Endothelial cell of umbilical vein (primary cell): Measurements from ENCODE around the gene COL6A3. TPM values are rescaled to one million over a fixed set of nuclear protein-coding genes. Genes with fewer than 3 reads are reported as not detected.

Source experiments
- BruUV-seq: library from RNA; stranded (reverse); fragments of 400-500 nt; replicated peaks from 2 replicates; lab custom pipeline; 2021; lab: Mats Ljungman, UMichigan
- CTCF ChIA-PET: fragments of 300-600, 350-600 bp; sonication (Branson Sonifier 250); formaldehyde crosslinking; loops from one replicate; lab custom pipeline; 2021; ENCODE audit warnings: antibody characterized with exemption, inconsistent platforms; lab: Charles Lee
- POLR2A ChIA-PET: fragments of 300-600, 350-600 bp; sonication (Branson Sonifier 250); formaldehyde crosslinking; loops from one replicate; lab custom pipeline; 2021; ENCODE audit warnings: antibody characterized with exemption, inconsistent platforms; lab: Charles Lee
- DNase-seq: peaks from one replicate; pipeline ENCODE4 v3.0.0-alpha.2; 2011; ENCODE audit warnings: low read depth, low spot score
- FAIRE-seq: peaks from 2 replicates; lab custom pipeline; 2011; peaks lifted over from hg19 to GRCh38; lab: Jason Lieb, UNC
- H2AFZ ChIP-seq: 2 replicates; pipeline ENCODE4 v1.6.0; 2012; ENCODE audit warnings: low read depth, low read length, control low read depth, inconsistent platforms
- H3K27ac ChIP-seq: 2 replicates; pipeline ENCODE4 v1.5.1; 2011; ENCODE audit warnings: low read depth, mild to moderate bottlenecking, control low read depth, low read length, moderate library complexity; ENCODE audit not compliant: insufficient read depth
- H3K27me3 ChIP-seq, 2 experiments: 2 replicates each; pipeline versions ENCODE4 v1.6.0 to v1.6.1; 2011; ENCODE audit warnings: low read length in 2 of 2, mixed read lengths in 1 of 2; ENCODE audit not compliant: control insufficient read depth in 2 of 2, insufficient read depth in 2 of 2
- H3K36me3 ChIP-seq, 2 experiments: 2 replicates in 1 of 2; 3 replicates in 1 of 2; pipeline ENCODE4 v1.5.1; 2011; ENCODE audit warnings: low read length in 2 of 2, mild to moderate bottlenecking in 1 of 2, moderate library complexity in 1 of 2; ENCODE audit not compliant: control insufficient read depth in 2 of 2, insufficient read depth in 2 of 2; ENCODE audit errors: extremely low read depth in 1 of 2
- H3K4me1 ChIP-seq: 3 replicates; pipeline ENCODE4 v1.5.1; 2011; ENCODE audit warnings: mild to moderate bottlenecking, low read length; ENCODE audit not compliant: control insufficient read depth, insufficient read depth; ENCODE audit errors: extremely low read depth
- H3K4me2 ChIP-seq: 2 replicates; pipeline ENCODE4 v1.6.1; 2011; ENCODE audit warnings: low read length, control low read depth, mixed read lengths; ENCODE audit not compliant: insufficient read depth
- H3K4me3 ChIP-seq, 3 experiments: fragments of 200-600 bp in 1 of 3; sonication (generic), shearing (Covaris generic) in 1 of 3; replicated peaks in 1 of 3; 2 replicates each; pipeline ENCODE4 v1.5.1; 2011 to 2016; ENCODE audit warnings: control low read depth in 3 of 3, low read length in 3 of 3, mild to moderate bottlenecking in 2 of 3, inconsistent platforms in 1 of 3, low read depth in 1 of 3, moderate library complexity in 1 of 3; ENCODE audit not compliant: insufficient read depth in 1 of 3
- H3K79me2 ChIP-seq: 2 replicates; pipeline ENCODE4 v1.6.0; 2012; ENCODE audit warnings: low read length, inconsistent platforms; ENCODE audit not compliant: control insufficient read depth, insufficient read depth
- H3K9ac ChIP-seq: replicated peaks from 2 replicates; pipeline ENCODE3; 2011; ENCODE audit warnings: low read length, control low read depth; ENCODE audit not compliant: insufficient read depth; ENCODE audit errors: extremely low read depth
- H3K9me1 ChIP-seq: replicated peaks from 3 replicates; pipeline ENCODE4 v1.6.0; 2011; ENCODE audit warnings: mild to moderate bottlenecking, low read length; ENCODE audit not compliant: control insufficient read depth, insufficient read depth; ENCODE audit errors: extremely low read depth
- H3K9me3 ChIP-seq: replicated peaks from 2 replicates; pipeline ENCODE4 v1.5.1; 2012; ENCODE audit warnings: low read length, inconsistent platforms; ENCODE audit not compliant: control insufficient read depth, insufficient read depth
- H4K20me1 ChIP-seq: replicated peaks from 2 replicates; pipeline ENCODE3; 2011; ENCODE audit warnings: mild to moderate bottlenecking, low read length; ENCODE audit not compliant: control insufficient read depth, insufficient read depth; ENCODE audit errors: extremely low read depth
- EZH2 ChIP-seq: IDR thresholded peaks from 2 replicates; pipeline ENCODE4 v1.6.1; 2012; ENCODE audit warnings: borderline replicate concordance, low read depth, mild to moderate bottlenecking, moderate library complexity, low read length, inconsistent platforms; ENCODE audit not compliant: severe bottlenecking
- FOS ChIP-seq: IDR thresholded peaks from 2 replicates; pipeline ENCODE4 v1.6.1; 2011; ENCODE audit warnings: mild to moderate bottlenecking, low read length, moderate library complexity, borderline replicate concordance; ENCODE audit not compliant: insufficient read depth
- GATA2 ChIP-seq: IDR thresholded peaks from 2 replicates; pipeline ENCODE4 v1.7.0; 2011; ENCODE audit warnings: low read depth, mild to moderate bottlenecking, moderate library complexity, mixed read lengths, low read length; ENCODE audit not compliant: insufficient read length, insufficient read depth
- JUN ChIP-seq: IDR thresholded peaks from 2 replicates; pipeline ENCODE4 v1.6.1; 2011; ENCODE audit warnings: borderline replicate concordance, low read depth; ENCODE audit not compliant: insufficient read length, insufficient read depth
- MYC ChIP-seq: IDR thresholded peaks from one replicate; pipeline ENCODE4 v1.6.1; 2011; ENCODE audit warnings: mild to moderate bottlenecking, low read depth, low read length
- POLR2A ChIP-seq: IDR thresholded peaks from 2 replicates; pipeline ENCODE4 v1.6.1; 2012; ENCODE audit warnings: low read depth, mild to moderate bottlenecking, control low read depth, low read length
- POLR2AphosphoS5 ChIP-seq: IDR thresholded peaks from 2 replicates; pipeline ENCODE4 v1.6.1; 2012; ENCODE audit warnings: low read depth, mild to moderate bottlenecking, control low read depth, low read length, moderate library complexity; ENCODE audit not compliant: insufficient read depth
- dilution Hi-C: fragments of 300-500 bp; cut with MboI; formaldehyde crosslinking; loops from one replicate; pipeline ENCODE4 v1.15.0; 2019; ENCODE audit warnings: low sequenced_read_pairs; ENCODE audit not compliant: extremely low pct_ligation_motif_present
- intact Hi-C: fragments of 100-400 bp; cut with micrococcal nuclease; formaldehyde crosslinking; loops from one replicate; pipeline ENCODE4 v1.10.0; 2022
- polyA plus RNA-seq, 4 experiments: library from polyadenylated mRNA; depleted of rRNA in 3 of 4; stranded (reverse) in 3 of 4; unstranded in 1 of 4; fragments of >200 nt; gene quantifications; 2 replicates each; pipeline versions ENCODE4 v1.2.1 to v1.2.3, GENCODE V29; 2011 to 2012; ENCODE audit warnings: missing spikeins in 1 of 4
- total RNA-seq: library from RNA; stranded (reverse); gene quantifications from 2 replicates; pipeline ENCODE4 v1.2.3, GENCODE V29; 2021
- TF ChIP-seq, protein P1 (sequence below): IDR thresholded peaks from 2 replicates; pipeline ENCODE4 v1.6.1; 2011; ENCODE audit not compliant: insufficient read depth, insufficient read length
- TF ChIP-seq, protein P2 (sequence below), 2 donors: IDR thresholded peaks; 1 replicate in 1 of 2; 2 replicates in 1 of 2; pipeline ENCODE4 v1.5.1; 2011; ENCODE audit warnings: low read length in 2 of 2, mild to moderate bottlenecking in 2 of 2, moderate library complexity in 2 of 2, control low read depth in 1 of 2, inconsistent platforms in 1 of 2, low read depth in 1 of 2; ENCODE audit not compliant: insufficient read depth in 1 of 2; ENCODE audit errors: extremely low read depth in 1 of 2

Gene COL6A3
- total and polyA plus RNA-seq, 2 donors (not counting 3 experiments of a cell fraction or from before 2014, with no cell fraction given), result 0.03 TPM; not detected in 1

DNA sequence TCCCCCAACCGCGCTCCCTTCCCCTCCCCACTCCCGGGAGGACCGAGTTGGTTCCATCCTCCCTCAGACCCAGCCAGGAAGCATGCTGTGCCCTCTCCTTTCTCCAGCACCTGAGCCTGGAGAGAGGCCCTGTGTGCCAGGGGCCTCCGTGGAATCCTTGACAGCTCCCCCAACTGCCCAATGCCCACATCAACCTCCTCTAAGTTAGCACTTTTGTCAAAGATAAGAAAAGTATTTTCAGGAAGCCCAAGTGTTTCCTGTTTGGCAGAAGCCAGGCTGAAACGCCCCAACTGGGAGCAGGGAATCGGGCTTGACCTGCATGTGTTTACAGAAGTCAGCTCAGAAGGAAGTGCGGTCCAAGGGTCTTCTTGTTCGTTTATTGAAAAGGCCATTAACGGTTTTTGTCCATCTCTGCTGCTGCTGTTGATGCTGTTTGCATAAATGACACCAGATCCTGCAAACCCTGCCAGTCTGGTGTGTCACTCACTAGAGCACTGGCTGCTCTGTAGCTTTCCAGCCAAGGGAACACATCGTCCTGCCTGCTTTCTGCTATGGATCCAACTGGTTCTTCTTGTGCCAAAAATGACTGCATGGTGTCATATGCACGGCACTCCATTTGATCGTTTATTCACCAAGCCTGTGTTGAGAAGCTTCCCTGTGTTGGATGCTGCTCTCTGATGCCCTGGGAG is 35.4 kb upstream of the COL6A3 start:
- peak; percentile 95 for FAIRE-seq
- dilution Hi-C loops (no loop called here), intact Hi-C loops (loop anchor here (1.0 to 2.0 kb wide), 2 partner anchors 29 to 158 kb away; no protein-coding TSS in a partner anchor)
- Histone ChIP-seq H3K36me3 (no peaks in the 10 kb centered on the region), H3K27me3 (peaks cover 53 to 62% of the 10 kb centered on the region in 2 experiments), H3K4me1 (peaks cover 11% of the 10 kb centered on the region), H3K79me2 (no peaks in the 10 kb centered on the region), H3K9ac (no peak overlapping the region), H4K20me1 (no peaks in the 10 kb centered on the region), H3K9me1 (no peaks in the 10 kb centered on the region), H3K4me2 (peak overlapping the region; percentile 50), H2AFZ (no peak overlapping the region), H3K4me3 (no peak overlapping the region), H3K27ac (no peak overlapping the region), H3K9me3 (no peaks in the 10 kb centered on the region)
- POLR2A ChIA-PET, result interaction anchor here (1.6 kb wide), 1 partner anchor 28 kb away, joined by 4 read pairs; no protein-coding TSS in a partner anchor
- BruUV-seq, result no TSS peak
- TF ChIP-seq POLR2A, result peak; percentile 37
- TF ChIP-seq, protein P1, sequence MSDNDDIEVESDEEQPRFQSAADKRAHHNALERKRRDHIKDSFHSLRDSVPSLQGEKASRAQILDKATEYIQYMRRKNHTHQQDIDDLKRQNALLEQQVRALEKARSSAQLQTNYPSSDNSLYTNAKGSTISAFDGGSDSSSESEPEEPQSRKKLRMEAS, result no peak
- no peak for TF ChIP-seq JUN
- no peak for TF ChIP-seq MYC
- TF ChIP-seq POLR2AphosphoS5, result peak; percentile 75
- TF ChIP-seq GATA2, result peak; percentile 75
- TF ChIP-seq, protein P2, sequence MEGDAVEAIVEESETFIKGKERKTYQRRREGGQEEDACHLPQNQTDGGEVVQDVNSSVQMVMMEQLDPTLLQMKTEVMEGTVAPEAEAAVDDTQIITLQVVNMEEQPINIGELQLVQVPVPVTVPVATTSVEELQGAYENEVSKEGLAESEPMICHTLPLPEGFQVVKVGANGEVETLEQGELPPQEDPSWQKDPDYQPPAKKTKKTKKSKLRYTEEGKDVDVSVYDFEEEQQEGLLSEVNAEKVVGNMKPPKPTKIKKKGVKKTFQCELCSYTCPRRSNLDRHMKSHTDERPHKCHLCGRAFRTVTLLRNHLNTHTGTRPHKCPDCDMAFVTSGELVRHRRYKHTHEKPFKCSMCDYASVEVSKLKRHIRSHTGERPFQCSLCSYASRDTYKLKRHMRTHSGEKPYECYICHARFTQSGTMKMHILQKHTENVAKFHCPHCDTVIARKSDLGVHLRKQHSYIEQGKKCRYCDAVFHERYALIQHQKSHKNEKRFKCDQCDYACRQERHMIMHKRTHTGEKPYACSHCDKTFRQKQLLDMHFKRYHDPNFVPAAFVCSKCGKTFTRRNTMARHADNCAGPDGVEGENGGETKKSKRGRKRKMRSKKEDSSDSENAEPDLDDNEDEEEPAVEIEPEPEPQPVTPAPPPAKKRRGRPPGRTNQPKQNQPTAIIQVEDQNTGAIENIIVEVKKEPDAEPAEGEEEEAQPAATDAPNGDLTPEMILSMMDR (IDR thresholded peaks at IDR 0.05; ENCODE audit: extremely low read depth in 1 of 2, insufficient read depth in 1 of 2, low read depth in 1 of 2, low read length in 2 of 2), result peak in 1 of 2 donors; percentile 2
- no peak for TF ChIP-seq FOS
- no peak for TF ChIP-seq EZH2
- DNase-seq, result peak; percentile 87
- CTCF ChIA-PET, result interaction anchor here (1.3 to 2.4 kb wide), 6 partner anchors 16 to 284 kb away, joined by 5 to 17 read pairs (median 6); no protein-coding TSS in a partner anchor
